NOMO-1 treated with dmso at 0.1 percent for 144 hours (cell line): ENCODE data around the gene PCYT2.

Experiments
- DNase-seq: peaks from one replicate; lab custom pipeline; 2025; ENCODE audit not compliant: unreplicated experiment; lab: John Stamatoyannopoulos, UW

Gene PCYT2

DNA sequence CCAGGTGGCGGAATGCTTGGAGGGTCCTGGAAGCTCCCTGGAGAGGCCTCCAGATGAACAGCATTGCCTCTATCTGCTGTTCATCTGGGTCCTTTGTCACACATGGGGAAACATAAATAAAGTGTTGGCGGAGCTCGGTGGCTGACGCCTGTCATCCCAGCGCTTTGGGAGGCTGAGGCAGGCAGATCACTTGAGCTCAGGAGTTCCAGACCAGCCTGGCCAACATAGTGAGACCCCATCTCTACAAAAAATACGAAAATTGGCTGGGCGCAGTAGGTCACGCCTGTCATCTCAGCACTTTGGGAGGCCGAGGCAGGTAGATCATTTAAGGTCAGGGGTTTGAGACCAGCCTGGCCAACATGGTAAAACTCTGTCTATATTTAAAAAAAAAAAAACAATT, 33.7 kb upstream of the PCYT2 start:
- DNase-seq = no peak

- no peak for DNase-seq
Observed at GRCh38 chr17:81942167-81942553, 31.0 kb upstream of the PCYT2 start.

DNA sequence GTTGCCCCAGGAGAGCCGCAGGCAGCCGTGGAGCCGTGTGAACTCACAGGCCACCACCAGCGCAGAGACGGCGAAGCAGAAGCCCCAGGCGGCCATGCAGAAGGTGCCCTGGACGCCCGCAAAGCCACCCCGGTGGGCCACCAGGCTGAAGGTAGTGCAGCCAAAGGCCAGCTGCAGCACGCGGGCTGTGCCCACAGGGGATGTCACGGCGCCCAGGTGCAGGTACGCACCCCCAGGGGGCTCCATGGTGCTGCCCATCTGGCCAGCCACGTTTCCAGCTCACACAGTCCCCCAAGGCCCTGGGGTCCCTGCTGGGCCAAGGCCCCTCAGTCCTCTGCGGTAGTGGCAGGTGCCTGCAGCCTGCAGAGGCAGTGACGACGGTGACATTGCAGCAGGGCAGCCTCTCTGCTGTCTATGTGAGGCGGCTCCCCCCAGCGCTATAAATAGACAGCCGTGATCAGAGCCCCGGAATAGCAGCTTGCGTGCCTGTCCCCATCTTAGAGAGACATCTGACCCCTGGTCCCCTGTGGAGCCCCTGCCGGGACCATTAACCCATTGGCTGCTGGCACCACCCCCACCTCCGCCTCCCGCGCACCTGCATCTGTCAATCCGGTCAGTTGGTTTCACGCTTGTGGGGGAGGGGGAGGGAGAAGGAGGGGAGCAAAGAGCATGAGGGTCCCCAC, 30.4 kb upstream of the PCYT2 start:
- DNase-seq = no peak

GRCh38 chr17:81940538-81941483, 29.6 kb upstream of the PCYT2 start:
- DNase-seq = no peak

GRCh38 chr17:81939881-81940385, 28.7 kb upstream of the PCYT2 start:
- no peak for DNase-seq

DNA sequence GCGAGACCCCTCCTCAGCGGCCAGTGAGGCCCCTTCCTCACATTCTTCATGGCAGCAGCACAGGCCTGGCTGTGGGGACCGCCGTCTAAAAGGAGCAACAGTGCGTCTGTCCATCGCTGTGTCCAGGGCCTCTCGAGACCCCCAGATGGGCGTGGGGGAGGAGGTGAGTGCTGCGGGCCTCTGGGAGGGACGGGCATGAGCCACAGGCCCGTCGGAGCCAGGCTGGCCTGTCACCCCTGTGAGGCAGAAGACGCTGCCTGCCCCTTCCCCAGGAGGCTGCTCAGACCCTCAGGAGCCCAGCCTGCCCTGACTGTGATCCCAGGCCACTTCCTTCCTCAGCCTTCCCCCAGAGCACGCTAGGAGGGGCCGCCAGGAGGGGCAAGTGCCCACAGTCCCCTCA, 28.0 kb upstream of the PCYT2 start:
- DNase-seq = no peak

GRCh38 chr17:81935709-81936084, 24.5 kb upstream of the PCYT2 start:
- no peak for DNase-seq

DNA sequence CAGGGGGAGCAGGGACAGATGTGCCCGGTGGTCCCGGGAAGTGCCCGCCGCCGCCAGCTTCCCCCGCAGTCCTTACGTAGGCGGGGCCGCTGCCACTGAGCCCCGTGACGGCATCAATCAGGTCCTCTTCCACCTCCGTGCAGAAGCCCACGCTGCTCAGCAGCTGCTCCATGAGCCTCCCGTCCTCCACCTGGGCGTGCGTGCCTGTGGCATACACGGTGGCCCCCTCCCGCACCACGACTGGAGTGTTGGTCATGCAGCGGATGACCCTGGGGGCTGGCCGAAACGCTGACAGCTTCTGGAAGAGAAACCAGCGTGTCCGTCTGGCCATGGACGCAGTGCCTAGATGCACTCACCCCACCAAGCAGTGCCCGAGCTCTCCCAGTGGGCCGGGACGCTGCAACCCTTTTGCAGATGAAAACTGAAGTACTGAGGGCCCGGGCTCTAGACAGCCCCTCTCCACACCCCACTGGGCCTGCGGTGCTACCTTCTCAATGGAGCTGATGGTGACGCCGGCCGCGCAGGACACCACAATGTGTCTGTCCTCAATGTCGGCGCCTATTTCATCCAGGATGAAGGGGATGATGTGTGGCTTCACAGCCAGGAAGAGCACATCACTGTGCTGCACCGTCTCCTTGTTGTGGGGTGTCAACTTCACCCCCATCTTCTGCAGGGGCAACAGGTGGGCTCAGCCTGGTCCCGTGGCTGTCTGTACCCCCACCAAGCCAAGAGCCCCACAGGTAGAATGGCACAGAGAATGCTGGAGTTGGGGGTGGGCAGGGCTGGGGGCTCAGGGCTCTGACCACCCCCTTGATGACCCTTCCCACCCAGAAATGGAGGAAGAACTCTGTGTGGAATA, 23.9 kb upstream of the PCYT2 start:
- no peak for DNase-seq

DNA sequence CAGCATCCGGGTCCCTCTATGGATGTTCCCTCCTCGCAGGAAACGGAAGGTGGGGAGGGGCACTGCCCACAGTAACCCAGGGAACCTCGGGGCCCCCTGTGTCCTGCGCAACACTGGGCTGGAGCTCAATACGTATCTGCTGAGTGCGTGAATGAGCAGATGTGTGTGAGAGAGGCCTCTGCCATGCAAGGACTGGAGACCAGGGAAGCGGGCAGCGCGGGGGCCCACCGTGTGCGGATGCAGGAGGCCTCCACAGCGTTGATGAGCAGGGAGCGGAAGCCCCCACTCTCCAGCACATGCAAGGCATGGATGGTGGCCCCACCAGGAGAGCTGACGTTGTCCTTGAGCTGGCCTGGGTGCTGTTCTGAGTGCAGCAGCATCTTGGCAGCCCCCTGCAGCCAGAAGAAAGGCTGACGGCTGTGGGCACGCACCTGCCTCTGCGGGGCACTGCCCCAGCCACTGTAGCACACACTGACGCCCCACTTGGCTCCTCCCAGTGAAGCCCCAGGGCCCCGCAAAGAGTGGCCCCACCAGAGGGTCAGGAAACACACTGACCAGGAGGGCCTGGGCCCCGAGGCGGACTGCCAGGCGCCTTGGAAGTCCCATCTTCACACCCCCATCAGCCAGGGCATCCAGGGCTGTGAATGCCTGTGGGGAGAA, 23.0 kb upstream of the PCYT2 start:
- DNase-seq = no peak

- no peak for DNase-seq
Observed at GRCh38 chr17:81933178-81933699, 22.0 kb upstream of the PCYT2 start.

DNA sequence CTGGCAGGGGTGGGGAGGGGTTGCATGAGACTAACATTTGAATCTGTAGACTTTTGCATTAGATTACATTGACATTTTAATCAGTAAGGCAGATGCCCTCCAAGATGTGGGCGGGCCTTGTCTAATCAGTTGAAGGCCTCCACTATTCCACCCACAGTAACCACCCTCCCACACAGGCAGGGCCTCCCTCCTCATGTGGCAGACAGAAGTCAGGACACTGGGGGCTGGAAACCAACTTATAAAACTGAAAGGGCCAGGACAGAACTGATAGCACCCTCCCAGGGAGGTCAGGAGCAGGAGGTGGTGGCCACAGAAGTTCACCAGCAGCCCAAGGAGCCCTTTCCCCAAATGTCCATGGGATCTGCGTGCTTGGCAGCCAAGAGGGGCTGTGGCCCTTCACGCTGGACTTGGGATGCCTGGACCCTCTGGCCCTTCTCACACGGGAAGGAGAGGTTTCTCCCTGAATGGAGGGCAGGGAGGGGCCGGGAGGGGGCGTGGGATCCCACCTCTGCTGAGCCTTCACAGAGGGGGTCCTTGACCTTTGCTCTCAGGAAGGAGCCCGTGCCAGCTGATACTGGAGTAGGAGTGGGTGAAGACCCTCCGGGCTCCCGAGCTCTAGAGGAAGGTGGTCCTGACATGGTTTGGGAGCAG, 21.3 kb upstream of the PCYT2 start:
- DNase-seq = no peak

DNA sequence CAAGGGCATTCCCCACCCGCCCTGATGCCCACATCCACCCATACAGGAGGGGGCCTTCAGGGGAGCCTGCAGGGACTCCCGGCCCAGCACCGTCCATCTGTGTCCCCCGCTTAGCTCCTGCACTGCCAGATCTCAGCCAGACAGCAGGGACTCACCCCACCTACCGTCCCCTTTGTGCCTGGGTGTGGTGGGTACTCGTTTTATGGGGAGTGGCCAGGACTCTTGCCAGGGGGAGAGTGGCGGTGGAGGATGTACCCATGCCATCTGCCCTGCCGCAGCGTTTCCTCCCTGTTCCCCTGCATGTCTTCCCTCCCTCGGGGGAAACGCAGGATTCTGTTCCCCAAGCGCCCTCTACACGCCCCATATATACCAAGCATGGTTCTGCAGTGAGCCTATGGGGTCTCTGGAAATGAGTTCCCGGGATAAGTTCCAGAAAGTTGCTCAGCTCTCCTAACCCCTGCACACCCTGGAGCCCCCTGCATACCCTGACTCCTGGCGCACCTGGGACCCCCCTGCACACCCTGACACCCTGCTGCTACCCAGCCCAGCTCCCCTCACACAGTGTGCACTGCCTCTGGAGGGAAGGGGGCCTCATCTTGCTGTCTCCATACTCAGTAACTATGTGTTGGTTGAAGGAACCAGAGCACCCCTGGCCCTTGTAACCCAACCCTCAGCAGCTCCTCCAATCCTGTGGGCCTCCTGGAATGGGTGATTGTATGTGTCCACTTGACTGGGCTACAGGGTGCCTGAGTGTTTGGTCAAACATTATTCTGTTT, 20.5 kb upstream of the PCYT2 start:
- no peak for DNase-seq

GRCh38 chr17:81931189-81931556, 20.0 kb upstream of the PCYT2 start:
- DNase-seq = no peak

DNA sequence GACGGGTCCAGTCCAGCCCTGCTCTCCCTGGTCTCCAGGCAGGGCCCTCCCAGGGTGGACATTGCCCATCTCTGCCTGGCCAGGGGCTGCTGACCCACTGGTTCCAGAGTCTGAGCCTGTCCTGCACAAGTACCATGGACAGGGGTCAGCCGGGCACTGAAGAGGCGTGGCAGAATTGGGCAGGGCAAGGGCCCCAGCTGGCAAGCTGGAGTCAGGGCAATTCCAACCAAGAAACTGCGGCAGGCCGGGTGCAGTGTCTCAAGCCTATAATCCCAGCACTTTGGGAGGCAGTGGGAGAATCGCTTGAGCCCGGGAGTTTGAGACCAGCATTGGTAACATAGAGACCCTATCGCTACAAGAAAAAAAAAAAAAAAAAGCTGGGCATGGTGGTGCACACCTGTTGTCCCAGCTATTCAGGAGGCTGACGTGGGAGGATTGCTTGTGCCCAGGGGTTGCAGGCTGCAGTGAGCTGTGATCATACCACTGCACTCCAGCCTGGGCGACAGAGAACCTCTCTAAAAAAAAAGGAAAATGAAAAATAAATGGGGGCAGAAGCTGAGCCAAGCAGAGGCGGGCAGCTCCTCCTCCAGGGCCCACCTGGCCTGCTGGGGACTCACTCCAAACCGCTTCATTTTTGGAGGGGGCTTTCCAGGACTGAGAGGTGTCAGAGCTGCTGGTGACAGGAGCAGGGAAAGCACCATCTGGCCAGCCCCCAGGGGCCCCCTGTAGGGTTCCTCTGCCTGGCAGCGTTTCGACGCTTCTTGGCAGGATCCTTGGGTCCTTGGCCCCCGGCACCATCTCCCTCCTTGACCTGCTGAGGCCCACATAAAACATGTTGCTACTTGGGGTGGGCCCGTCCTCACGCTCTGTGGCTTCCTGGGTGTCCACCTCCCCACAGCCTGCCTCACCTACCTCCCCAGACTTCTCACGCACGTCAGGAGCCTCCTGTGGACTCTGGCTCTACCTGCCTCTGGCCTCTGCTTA, 19.2 kb upstream of the PCYT2 start:
- no peak for DNase-seq

- no peak for DNase-seq
Observed at GRCh38 chr17:81929253-81930141, 18.3 kb upstream of the PCYT2 start.

- no peak for DNase-seq
Observed at GRCh38 chr17:81928544-81929252, 17.5 kb upstream of the PCYT2 start.
